Astrocyte of the spinal cord (primary cell): ENCODE data around the gene OR7G2.
A peak's percentile ranks its signal among the peaks of the same experiment; 100 is the strongest.

Experiments
- DNase-seq: peaks from one replicate; pipeline ENCODE4 v3.0.0; 2011; ENCODE audit warnings: low read depth, low spot score
- H3K4me3 ChIP-seq: 2 replicates; pipeline ENCODE4 v1.5.1; 2011; ENCODE audit warnings: low read depth, mild to moderate bottlenecking, low read length, moderate library complexity
- in situ Hi-C: cut with HindIII; loops from 2 replicates; pipeline ENCODE4 v1.10.0; 2017; ENCODE audit warnings: low sequenced_read_pairs
- TF ChIP-seq, protein P1 (sequence below): IDR thresholded peaks from 2 replicates; pipeline ENCODE4 v1.5.1; 2012; ENCODE audit warnings: low read depth, mild to moderate bottlenecking, low read length, inconsistent platforms

The OR7G2 gene

DNA sequence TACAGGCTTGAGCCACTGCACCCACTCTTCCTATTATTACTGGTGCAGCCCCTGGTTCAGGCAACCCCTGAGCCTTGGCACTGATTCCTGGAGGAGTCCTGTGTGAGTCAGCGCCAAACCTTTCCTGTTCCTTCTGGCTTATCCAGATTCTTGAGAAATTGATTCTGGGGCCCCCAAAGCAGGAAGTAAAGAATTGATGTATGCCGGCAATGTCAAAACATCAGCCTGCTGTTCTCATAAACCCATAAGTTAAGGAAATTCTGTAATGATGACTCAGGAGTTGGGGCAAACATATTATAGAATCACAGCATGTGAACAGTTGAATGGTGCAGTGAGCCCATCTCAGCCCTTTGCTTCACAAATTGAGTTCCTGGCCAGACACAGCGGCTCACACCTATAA lies 20.9 kb upstream of the OR7G2 start:
- no peak overlapping the region for H3K4me3 ChIP-seq
- in situ Hi-C loops, result no loop called here
- TF ChIP-seq, protein P1, sequence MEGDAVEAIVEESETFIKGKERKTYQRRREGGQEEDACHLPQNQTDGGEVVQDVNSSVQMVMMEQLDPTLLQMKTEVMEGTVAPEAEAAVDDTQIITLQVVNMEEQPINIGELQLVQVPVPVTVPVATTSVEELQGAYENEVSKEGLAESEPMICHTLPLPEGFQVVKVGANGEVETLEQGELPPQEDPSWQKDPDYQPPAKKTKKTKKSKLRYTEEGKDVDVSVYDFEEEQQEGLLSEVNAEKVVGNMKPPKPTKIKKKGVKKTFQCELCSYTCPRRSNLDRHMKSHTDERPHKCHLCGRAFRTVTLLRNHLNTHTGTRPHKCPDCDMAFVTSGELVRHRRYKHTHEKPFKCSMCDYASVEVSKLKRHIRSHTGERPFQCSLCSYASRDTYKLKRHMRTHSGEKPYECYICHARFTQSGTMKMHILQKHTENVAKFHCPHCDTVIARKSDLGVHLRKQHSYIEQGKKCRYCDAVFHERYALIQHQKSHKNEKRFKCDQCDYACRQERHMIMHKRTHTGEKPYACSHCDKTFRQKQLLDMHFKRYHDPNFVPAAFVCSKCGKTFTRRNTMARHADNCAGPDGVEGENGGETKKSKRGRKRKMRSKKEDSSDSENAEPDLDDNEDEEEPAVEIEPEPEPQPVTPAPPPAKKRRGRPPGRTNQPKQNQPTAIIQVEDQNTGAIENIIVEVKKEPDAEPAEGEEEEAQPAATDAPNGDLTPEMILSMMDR, result no peak
- peak; percentile 24 for DNase-seq

GRCh38 chr19:9126900-9127405 lies 19.7 kb upstream of the OR7G2 start, which contains the start of gene OR7G3:
Gene OR7G3 (minus strand): TSS chr19:9126950. CDS start chr19:9126950, 0 bp downstream.
- DNase-seq, result no peak
- in situ Hi-C loops, result no loop called here
- H3K4me3 ChIP-seq, result no peak within 1 kb of the TSS
- TF ChIP-seq, protein P1, result no peak

DNA sequence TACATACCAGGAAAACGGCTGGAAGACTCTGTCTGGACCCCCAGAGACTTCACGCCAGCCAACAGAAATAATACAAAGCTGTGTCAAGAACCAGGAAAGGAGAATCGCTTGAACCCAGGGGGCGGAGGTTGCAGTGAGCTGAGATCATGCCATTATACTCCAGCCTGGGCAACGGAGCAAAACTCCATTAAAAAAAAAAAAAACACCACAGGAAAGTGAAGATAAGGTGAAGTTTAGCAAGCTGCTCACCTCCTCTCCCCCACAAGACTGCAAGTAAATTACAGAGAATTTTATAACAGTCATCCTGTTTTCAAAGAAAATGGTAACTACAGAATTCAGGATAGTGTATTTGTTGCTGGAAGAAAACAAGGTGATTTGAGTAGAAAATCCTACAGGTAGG lies 9.3 kb upstream of the OR7G2 start:
- no peak for DNase-seq
- no peak overlapping the region for H3K4me3 ChIP-seq
- TF ChIP-seq, protein P1, result no peak
- in situ Hi-C loops, result no loop called here

DNA sequence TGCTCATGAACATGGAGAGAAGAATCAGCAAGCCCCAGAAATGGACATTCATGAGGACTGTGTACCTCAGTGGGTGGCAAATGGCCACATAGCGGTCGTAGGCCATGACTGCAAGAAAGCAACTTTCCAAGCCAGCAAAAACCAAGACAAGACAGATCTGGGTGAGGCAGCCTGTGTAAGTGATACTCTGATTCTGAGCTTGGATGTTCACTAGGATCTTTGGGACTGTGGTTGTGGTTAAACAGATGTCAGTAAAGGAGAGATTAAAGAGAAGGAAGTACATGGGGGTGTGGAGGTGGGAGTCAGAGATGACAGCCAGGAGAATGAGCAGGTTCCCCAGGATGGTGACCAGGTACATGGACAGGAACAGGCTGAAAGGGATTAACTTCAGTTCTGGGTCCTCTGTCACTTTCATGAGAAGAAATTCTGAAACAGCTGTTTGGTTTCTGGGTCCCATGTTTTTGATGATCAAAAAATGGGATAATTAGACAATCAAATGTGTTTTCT lies 8.1 kb upstream of the OR7G2 start, which contains the start of gene OR7G1:
Gene OR7G1, minus strand, starts transcription at position 457 of the 507 bp plus-strand sequence. Its CDS starts 0 bp downstream, at position 457.
- no peak within 1 kb of the TSS for H3K4me3 ChIP-seq
- no peak for DNase-seq
- in situ Hi-C loops, result no loop called here
- TF ChIP-seq, protein P1, result no peak

DNA sequence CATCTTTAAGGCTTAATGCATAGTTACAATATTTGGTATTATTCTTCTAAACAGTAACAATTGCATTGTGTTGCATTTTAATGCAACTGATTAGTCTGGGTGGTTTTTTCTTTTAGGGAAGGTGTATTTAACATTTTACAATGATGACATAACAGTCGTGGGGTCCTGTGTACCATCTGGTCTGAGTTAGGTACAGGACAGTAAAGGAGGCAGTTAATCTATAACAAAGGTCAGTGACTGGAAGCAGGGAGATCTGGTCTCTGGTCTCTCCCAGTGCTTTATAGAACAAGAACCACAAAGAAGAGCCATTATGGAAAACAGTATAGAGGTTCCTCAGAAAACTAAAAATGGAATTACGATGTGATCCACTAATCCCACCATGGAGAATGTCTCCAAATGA lies 2.7 kb upstream of the OR7G2 start:
- TF ChIP-seq, protein P1, result no peak
- DNase-seq, result no peak
- no peak overlapping the region for H3K4me3 ChIP-seq
- in situ Hi-C loops, result no loop called here

DNA sequence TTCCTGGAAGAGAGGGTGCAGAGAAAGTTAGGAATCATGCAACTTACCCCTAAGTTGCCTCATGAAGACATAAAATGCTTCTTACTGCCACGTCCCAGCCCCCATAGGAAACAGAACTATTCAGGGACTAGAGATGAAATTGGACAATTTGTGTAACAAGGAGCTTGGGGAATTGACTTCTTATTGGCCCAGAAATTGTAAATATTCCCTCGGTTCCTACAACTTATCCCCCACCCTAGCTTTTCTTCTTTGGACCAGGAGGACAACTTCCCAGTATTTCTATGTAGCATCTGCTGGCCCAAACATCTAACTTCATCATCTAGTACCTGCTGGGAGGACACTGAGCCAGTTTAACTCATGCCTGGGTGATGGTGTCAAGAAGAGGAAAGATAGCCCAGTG lies 20.5 kb downstream of the OR7G2 start, which contains the start of gene OR1M1:
Gene OR1M1, plus strand, starts transcription at position 301 of the 400 bp plus-strand sequence. CDS start 6,184 bp downstream, outside the sequence.
- no peak within 1 kb of the TSS for H3K4me3 ChIP-seq
- in situ Hi-C loops, result no loop called here
- TF ChIP-seq, protein P1, result no peak

More for the DNA sequence above, 20.5 kb downstream of the OR7G2 start, which contains the start of gene OR1M1:
- no peak for DNase-seq
